GM21423 (cell line): ENCODE measurements around the gene TMEM9.
"Not testable (repeated sequence)": the region's sequence is repeated elsewhere in the genome, so short reads cannot be mapped to it uniquely, and the experiment has no call there.

ENCODE experiments used
- ATAC-seq: cut with Tn5 transposase; IDR thresholded peaks from one replicate; pipeline ENCODE4 v1.9.1; 2021; ENCODE audit warnings: mild to moderate bottlenecking, moderate library complexity; ENCODE audit not compliant: unreplicated experiment

The TMEM9 gene

DNA sequence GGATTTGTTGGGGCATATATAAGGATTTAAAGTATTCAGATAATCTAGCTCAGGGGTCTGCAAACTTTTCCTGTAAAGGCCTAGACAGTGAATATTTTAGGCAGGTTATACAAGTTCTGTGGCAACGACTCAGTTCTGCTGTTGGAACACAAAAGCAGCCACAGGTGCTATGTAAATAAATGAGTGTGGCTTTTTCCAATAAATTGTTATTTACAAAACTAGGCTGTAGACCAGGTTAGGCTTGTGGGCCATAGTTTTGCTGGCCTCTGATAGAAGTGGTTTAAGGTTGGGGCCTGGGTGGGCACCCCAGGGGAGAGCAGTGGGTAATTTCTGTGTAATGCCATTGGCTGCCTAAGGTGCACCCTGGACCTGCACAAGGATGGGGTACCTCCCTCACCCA is 19.5 kb upstream of the TMEM9 start:
- no peak for ATAC-seq

DNA sequence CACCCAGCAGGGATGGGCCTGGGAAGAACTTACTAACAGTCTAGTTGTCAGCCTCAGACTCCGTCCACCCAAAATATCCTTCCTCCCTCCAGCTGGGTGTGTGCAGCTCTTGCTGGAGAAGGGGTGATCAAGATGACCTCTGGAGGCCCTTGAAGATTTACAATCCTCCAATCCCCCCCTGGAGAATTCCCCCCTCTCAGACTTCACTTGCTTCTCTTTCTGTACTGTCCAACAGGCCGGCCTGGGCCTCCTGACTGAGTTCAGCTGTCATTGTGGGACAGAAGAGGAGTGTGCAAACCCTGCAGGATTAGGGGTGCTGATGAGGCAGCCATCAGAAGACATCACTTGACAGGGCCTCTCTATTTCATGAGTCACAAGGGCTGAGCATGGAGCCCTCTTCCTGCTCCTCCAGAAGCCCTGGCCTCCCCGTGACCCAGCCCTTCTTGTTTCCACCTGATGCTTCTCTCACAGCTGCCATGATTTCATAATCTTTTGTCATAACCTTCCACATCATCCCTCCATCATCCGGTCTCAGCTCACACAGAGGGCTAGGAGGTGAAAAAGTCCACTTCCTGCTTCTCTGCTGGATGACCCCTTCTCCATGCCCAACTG is 18.8 kb upstream of the TMEM9 start:
- no peak for ATAC-seq

DNA sequence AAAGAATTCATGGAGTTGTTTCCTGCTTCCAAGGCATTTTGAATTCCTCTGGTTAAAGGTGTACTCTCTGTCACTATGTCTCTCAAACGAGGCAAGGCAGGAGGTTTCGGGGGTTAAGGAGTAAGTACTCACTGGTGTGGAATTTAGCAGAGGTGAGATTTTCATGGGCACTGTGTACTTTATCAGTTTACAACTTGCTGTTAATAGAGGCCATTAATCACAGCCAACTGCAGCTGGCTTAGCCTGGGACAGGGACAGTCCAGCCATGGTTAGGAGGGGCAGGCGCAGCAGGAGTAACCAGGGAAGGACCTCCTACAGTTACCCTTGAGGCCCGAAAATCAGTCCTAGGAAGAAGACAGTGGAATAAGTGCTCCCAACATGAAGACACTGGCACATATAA is 18.1 kb upstream of the TMEM9 start:
- no peak for ATAC-seq

DNA sequence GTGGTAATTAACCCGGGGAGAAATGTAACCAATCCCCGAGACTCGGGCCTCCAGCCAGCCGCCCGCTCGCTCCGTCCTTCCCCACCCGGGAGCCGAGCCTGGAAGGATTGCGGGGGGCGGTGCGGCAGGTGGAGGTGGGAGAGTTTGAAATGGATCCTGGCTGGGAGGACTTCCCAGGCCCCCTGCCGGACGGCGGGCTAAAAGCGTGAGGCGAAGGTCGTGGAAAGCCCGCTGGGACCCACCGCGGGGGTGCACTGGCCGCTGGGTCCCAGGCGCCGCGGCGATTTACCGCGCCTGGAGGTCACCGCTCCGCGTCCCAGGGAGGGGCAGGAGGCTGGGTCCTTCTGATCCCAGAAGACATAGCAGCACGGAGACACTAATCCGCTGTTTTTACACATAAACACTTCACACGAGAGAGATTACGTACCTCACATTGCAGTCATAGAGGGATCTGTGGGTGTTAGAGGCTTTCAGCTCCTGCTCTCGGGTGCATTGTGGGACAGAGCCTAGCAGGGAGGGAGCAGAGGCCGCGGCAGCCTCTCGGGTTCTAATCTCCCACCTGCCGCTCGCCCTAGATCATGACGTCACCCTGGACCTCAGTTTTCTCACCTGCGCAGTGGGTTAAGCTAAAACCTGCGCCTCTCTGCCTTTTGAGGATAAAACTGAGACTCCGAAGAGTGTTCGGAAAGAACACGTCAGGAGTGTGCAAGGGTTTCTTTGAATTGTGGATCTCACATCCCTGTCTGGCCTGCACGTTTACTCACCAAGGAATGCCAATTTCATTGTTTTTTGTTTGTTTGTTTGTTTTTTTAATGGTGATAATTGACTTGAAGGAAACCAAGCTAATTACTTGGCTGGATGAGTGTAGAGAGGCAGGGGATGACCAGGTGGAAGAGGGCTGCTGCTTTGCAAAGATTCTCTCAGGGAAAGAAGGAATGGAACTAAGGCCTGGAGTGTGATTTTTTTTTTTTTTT is 17.1 kb upstream of the TMEM9 start:
- peak; percentile 24 for ATAC-seq

DNA sequence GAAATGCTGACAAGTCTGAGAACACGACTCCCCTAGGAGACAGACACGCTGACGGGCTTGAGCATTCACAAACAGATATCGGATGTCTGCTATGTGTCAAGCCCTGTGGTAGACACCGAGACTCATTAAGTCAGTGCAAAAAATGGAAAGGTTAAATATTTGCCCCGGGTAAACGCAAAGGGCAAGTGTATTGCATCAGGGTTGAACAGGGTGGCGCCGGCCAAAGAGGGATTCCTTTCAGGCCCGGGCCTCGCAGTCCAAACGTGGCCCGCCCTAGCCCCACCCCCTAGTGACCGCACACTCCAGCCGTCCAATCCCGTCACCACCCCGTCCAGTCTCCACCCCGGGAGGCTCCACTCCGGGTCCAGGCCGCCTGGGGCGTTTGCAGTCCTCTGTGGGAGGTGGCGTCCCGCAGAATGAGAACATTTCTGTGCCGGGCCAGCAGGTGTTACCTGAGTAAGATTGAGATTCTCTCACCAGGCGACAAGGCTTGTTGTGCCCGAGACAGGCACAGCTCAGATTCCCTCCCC is 16.3 kb upstream of the TMEM9 start:
- peak; percentile 93 for ATAC-seq

DNA sequence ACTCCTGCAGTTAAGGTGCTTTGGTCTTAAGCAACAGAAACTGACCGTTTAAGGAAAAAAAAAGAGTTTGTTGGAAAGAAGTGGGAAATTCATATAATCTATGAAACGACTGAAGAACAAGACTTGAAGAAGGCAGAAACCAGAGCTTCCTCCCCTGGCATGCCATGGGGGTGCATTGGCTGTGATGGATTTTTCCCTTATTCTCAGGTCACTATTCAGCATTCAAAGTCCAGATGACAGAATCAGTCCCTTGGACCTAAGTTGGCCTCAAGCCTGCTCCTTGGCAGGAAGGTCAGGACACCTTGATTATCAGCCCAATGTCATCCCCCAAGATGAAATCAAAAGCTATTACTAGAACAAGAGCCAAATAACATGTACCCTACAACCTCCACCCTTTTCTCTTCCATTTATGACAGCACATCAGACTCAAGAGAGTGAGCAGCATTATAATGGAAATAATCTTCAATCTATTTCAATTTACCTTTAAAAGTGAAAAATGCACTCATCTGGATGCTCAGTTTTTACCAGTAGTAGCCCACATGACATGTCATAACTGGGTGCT is 15.8 kb upstream of the TMEM9 start:
- ATAC-seq, result no peak

DNA sequence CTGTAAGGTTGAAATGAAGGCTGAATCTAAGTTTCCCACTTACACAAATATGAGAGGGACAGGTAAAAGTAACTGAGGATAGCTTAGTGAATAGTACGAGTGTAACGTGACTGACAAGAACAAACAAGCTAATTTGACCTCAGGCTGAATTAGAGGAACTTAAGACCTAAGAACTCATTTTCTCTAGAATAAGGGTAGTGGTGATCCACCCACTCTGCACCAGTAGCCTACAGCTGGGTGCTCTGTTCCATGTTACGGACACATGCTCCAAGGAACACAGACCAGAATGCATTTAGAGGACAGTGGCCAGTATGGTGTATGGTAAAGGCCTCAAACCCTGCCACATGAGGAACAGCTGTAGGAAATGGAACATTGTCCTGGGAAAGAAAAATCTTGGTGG is 14.9 kb upstream of the TMEM9 start:
- no peak for ATAC-seq

DNA sequence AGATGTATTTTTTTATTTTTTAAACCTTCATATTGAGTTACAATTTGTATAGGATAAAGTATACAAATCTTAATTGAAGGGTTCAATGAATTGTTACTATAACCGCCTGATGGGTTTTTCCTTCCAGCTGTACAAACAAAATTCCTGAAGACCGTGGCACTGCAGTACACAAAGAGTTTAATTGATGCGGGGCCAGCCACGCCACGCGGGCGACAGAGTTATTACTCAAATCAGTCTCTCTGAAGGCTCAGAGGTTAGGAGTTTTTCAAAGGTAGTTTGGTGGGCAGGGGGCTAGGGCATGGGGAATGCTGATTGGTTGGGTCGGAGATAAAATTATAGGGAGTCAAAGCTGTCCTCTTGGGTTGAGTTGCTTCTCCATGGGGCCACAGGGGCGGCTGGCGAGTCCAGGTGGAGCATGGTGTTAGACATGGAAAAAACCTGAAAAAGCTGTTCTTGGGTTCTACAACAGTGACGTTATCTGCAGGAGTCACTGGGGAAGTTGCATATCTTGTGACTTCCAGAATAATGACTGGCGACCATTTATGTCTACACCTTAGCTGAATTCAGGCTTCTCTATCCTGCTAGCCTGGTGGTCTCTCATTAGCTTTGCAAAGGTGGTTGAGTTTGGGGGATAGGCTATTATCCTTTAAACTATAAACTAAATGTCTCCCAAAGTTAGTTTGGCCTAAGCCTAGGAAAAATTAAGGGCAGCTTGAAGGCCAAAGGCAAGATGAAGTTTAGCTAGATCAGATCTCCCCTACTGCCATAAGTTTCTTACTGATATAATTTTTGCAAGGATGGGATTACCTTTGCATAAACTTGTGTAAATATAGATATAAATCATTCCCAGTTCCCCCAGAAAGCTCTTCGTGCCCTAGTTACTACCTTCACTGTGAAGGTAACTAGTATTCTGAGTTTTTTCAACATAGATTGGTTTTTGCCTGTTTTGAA is 13.0 kb upstream of the TMEM9 start:
- no peak for ATAC-seq

DNA sequence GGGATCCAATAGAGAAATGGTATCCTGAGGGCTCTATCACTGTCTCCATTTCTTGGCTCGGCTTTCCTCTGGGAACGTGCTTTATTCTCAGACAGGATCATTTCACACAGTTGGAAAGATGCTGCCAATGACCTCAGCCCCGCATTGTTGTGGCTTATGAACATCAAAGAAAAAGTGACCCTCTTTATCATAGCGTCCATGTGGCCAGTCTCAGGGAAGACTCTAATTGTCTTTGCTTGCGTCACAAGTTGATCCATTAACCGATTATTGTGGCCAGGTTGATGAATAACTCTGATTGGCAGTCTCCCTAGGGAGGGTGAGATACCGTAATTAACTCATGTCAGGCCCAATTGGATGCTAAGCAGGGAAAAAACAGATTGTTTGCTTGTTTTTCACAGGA is 10.4 kb upstream of the TMEM9 start:
- no peak for ATAC-seq

DNA sequence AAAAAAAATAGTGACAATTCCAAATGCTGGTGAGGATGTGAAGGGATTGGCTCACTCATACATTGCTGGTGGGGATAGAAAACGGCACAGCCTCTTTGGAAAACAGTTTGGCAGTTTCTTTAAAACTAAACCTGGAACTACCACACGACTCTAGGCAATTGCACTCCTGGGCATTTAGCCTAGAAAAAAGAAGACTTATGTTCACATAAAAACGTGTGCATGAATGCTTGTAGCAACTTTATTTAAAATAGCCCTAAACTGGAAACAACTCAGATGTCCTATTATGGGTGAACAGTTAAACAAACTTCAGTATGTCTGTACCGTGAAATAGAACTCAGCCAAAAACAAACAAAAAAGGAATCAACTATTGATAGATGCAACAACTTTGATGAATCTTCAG is 9.4 kb upstream of the TMEM9 start:
- ATAC-seq, result no peak

DNA sequence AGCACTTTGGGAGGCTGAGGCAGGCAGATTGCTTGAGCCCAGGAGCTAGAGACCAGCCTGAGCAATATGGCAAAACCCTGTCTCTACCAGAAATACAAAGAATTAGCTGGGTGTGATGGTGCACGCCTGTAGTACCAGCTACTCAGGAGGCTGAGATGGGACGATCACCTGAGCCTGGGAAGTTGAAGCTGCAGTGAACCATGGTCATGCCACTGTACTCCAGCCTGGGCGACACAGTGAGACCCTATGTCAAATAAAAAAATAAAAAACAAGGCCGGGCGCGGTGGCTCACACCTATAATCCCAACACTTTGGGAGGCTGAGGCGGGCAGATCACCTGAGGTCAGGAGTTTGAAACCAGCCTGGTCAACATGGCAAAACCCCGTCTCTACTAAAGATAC is 8.8 kb upstream of the TMEM9 start:
- ATAC-seq, result not testable (repeated sequence)

DNA sequence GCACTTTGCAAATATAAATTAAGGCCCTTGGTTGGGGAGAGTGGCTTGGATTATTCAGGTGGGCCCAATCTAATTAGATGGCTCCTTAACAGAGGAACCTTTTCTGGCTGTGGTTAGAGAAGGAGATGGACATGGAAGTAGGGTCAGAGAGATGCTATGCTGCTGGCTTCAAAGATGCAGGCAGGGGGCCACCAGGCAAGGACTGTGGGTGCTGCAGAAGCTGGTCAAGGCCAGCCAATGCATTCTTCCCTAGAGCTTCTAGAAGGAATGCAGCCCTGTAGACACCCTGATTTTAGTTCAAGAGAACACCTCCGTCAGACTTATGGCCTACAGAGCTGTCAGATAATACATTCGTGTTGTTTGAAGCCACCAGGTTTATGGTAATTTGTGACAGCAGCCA is 3.7 kb upstream of the TMEM9 start:
- no peak for ATAC-seq

DNA sequence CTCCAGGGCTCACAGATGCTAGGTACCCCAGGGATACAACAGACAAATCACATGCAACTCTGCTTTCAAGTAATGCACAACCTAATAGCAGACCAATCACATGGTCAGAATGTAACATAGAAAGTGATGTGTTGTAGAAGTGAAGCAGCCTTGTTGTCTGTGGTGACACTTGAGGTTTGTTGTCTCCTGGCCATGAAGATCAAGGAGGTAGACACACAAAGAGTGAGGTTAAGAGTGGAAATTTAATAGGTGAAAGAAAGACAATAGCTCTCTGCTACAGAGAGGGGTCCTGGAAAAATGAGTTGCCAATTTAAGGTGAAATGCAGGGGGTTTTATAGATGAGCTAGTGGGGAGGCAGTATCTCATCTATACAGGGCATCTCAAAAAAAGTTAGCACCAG is 2.5 kb upstream of the TMEM9 start:
- ATAC-seq, result no peak

DNA sequence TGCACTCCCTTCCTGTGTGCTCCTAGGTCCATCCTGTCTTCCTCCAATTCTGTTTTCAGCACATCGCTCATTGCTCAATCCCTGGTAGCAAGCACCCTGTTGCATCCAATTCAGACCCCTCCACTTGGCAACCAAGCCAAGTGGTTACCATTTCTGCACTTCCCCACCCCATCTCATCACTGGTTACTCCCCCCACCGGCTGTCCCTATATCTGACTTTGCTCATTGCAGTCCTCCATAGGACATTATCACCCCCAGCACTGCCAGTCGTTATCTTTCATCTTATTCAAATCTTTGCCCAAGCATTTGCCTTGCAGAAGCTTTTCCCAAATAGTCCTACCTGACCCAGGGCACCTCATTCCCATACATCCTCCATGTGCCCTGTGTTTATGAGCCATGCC is 2.1 kb upstream of the TMEM9 start:
- no peak for ATAC-seq

DNA sequence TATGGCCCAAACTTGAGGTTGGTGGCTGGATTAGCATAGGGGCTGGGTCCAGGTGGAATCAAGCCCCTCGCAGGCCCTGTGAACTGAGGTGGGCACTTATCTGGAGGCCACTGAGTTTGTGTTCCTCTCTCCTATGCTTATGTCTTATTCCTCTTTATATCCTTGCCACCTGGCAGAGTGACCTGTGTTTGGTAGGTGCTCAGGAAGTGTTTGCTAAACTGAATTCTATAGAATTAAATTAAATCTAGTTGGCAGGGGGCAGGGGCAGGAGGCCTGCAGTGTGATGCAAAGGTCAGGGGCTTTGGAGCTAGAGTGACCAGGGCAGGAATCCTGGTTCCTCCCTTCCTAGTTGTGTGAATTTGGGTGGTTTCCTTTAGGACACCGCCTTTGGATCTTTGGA is 1.1 kb upstream of the TMEM9 start:
- ATAC-seq, result no peak

DNA sequence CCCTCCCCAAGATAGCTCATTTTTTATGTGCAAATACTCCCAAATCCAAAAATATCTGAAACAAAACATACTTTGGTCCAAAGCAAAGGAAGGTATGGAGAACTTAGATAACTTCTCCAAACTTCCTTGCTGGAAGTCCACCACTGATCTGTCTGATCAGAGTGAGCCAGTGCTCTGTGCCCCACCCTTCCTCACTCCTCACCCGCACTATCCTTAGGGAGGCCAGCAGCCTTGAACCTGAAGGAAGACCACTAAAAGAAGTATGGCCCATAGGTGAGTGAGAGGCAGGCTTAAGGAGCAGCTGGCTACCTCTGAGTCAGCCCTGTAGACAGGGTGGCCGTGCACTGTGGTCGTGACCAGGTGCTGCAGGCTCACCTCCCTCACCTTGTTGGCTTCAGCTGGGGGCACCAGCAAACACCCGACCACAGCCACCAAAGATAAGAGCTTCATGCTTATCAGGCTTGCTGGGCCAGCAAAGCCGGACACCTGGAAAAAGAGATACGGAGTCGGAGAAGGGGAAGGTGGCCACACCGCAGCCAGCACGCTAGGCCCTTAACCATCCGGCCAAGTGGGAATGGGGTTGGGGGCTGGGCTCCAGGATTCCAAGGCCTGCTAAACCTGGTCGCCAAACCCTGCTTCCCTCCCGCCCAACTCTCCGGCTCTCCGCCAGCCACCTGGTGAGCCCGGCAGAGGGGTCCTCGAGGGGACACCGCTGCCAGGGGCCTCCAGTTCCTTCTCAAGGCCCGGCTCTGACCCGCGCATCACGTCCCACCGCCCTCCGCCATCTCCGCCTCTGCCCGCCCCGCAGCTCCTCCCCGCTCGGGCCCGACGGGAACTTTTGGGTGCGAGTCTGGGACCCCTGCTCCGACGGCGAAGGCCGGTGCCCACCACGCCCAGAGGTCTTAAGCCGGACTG is 543 bp downstream of the TMEM9 start:
- ATAC-seq, result peak; percentile 71

DNA sequence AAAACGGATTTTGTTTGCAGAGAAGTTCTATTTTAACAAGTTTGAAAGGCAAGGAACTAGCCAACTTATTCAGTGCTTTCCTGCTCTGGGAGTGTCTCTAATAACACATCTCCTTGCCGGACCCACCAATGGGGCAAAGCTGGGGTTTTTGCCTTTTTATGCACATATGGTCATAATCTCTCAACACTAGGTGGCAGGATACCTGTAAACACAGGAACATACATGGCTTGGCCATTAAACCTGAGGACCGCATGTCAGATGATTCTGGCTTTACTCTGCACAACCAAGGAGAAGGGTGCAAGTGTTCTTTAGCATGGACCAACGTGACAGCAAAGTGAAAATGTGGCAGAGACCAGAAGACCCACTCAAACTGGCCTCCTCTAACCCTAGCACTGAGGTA is 4.9 kb downstream of the TMEM9 start:
- no peak for ATAC-seq

DNA sequence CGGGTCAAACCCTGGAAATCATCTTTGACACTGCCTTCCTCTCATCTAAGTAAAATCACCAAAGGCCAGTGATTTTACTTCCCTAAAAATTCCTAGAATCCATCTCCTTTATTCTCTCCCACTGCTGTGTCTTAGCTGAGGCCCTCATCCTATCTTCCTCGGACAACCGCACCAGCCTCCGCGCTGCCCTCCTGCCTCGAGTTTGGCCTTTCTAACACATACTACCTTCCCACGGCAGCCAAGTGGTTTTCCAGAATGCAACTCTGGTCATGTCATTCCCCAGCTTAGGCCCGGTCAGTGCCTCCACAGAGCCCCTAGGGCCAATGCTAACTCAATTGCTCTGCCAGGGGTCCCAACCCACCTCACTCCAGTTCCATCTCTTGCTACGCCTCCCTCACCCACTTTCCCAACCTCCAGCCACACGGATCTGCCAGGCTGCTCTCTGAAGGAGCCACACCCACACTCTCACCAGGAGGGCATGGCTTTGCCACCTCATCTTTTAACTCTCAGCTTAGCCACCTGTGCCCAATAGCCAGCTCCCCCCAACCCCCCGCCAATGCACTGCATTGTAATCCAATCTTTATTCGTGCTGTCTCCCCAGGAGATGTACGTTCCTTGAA is 6.8 kb downstream of the TMEM9 start:
- ATAC-seq, result no peak
